Retinal pigment epithelial cell (primary cell): ENCODE results near the gene NPAS3.

Experiments used
- DNase-seq: peaks from one replicate; pipeline ENCODE4 v3.0.0-alpha.2; 2010; ENCODE audit warnings: low read depth
- H3K4me3 ChIP-seq: 2 replicates; pipeline ENCODE4 v1.5.1; 2011; ENCODE audit warnings: mild to moderate bottlenecking, low read length, control low read depth, moderate library complexity
- CTCF ChIP-seq: conservative IDR thresholded peaks from 2 replicates; pipeline ENCODE4 v1.5.1; 2011; ENCODE audit warnings: low read depth, low read length, control low read depth, inconsistent platforms

NPAS3 gene

DNA sequence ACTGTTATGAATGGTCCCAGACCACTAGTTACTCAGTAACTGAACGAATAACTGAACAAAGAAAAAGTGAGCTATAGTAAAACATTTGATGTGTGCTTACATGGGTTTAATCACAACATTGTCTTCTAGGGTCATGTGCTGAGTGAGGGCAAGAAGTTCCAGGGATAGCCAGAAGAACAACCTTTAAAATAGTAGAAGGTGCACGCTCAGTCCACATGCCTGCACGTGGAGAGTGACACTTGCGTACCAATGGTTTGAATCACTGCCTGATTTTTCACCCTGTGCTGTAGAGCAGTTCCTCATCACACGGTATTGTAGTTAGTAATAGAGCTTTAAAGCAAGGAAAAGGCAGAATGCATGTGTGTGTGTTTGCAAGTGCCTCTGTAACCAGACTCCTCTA is 788.0 kb downstream of the NPAS3 start:
- no peak for DNase-seq
- no peak overlapping the region for H3K4me3 ChIP-seq
- no peak for TF ChIP-seq CTCF

DNA sequence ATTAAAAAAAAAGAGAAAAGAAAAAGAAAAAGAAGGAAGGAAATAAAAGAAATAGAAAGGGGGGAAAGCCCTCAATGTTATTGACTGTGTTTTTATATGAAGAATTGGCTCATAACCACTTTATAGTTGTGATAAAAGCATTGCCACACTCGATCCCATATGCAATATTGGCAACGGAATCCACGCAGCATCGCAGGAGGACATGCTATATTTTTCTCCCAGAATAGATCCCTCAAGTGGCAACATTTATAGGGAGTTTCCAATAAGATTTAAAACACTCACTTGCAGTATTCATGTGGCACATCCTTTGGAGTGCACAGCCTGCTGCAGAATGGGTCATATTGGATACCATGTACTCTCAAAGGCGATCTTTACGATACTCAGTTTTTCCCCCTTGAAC is 788.9 kb downstream of the NPAS3 start:
- no peak for TF ChIP-seq CTCF

GRCh38 chr14:33728010-33728498 is 789.4 kb downstream of the NPAS3 start:
- DNase-seq, result no peak
- no peak overlapping the region for H3K4me3 ChIP-seq
- no peak for TF ChIP-seq CTCF

More for the DNA sequence above, 788.9 kb downstream of the NPAS3 start:
- no peak for DNase-seq
- no peak overlapping the region for H3K4me3 ChIP-seq

- TF ChIP-seq CTCF, result no peak
- DNase-seq, result no peak
- H3K4me3 ChIP-seq, result no peak overlapping the region
Measured at GRCh38 chr14:33730156-33730555, 791.5 kb downstream of the NPAS3 start.

GRCh38 chr14:33732175-33732574 is 793.5 kb downstream of the NPAS3 start:
- no peak for DNase-seq
- H3K4me3 ChIP-seq, result no peak overlapping the region
- no peak for TF ChIP-seq CTCF

DNA sequence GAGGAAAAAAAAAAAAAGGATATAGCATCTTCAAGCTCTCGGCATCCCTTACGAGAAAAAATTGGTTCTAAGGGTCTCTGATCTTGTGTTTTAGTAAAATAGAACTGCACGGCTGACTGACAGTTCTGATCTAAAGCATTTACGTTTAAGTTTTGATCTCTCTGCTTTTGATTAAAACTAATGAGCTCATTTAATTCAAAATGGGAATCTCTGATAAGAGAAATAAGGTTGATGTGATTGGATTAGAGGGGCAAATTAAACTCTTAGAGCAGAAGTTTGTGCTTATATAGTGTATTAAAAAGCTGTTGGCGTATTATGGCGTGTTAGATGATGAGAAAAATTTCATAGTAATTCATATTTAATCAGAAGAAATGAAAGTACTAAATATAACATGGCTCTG is 794.6 kb downstream of the NPAS3 start:
- TF ChIP-seq CTCF, result no peak
- no peak for DNase-seq

DNA sequence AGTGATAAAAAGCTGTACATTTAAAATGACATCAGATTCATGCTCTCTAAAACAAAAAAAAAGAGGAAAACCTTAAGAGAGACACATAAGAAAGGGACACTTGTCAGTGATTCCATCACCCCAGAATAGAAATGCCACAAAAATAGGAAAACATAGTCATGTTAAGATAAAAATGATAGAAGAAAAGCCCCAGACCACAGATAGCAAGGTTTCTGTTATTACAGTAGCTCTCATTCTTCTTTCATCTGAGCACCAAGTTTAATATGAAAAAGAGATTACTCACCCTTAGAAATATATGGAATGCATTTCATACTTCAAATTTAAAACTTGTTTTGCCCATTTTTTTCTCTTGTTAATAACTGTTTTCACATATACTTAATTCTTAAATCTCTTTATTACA is 795.0 kb downstream of the NPAS3 start:
- no peak overlapping the region for H3K4me3 ChIP-seq
- DNase-seq, result no peak
- TF ChIP-seq CTCF, result no peak

More for the DNA sequence above, 794.6 kb downstream of the NPAS3 start:
- no peak overlapping the region for H3K4me3 ChIP-seq
